ENCODE results near the gene ITM2A.

GRCh38 chrX:79369871-79370270 lies 2.7 kb upstream of the ITM2A start:
- TF ChIP-seq CTCF (optimal IDR thresholded peaks at IDR 0.05 in 1 of 3, IDR thresholded peaks at IDR 0.05 in 1 of 3, conservative IDR thresholded peaks at IDR 0.05 in 1 of 3; ENCODE audit: extremely low read depth in 1 of 3, insufficient read depth in 2 of 3, low read length in 3 of 3) = no peak
- TF ChIP-seq EZH2 (IDR thresholded peaks at IDR 0.05; ENCODE audit: low read length) = no peak

All from keratinocyte (primary cell).